Erythroblast (primary cell): ENCODE results near the gene FUT8.

Source experiments
- GATA1 ChIP-seq: IDR thresholded peaks from 2 replicates; pipeline ENCODE4 v1.6.1; 2011; ENCODE audit warnings: low read depth, mild to moderate bottlenecking, control low read depth, low read length, moderate library complexity
- POLR2A ChIP-seq: IDR thresholded peaks from 2 replicates; pipeline ENCODE4 v1.6.1; 2011; ENCODE audit warnings: mild to moderate bottlenecking, low read length

DNA sequence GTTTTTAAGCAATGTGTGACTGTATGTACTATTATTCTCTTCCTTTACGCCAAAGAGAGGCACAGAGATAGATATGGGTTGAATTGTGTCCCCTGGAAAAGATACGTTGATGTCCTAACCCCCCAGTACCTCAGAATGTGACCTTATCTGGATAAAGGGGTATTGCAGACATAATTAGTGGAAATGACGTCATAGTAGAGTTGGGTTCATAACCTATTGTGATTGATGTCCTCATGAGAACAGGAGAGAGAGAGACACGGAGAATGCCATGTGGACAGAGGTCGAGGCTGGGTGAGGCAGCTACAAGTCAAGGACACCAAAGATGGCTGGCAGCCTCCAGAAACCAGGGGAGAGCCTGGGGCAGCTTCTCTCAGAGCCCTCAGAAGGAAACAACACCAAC lies 376.3 kb downstream of the FUT8 start:
- TF ChIP-seq POLR2A (no peak), GATA1 (no peak)
